ENCODE results near the gene MTCH2.

Gene MTCH2

DNA sequence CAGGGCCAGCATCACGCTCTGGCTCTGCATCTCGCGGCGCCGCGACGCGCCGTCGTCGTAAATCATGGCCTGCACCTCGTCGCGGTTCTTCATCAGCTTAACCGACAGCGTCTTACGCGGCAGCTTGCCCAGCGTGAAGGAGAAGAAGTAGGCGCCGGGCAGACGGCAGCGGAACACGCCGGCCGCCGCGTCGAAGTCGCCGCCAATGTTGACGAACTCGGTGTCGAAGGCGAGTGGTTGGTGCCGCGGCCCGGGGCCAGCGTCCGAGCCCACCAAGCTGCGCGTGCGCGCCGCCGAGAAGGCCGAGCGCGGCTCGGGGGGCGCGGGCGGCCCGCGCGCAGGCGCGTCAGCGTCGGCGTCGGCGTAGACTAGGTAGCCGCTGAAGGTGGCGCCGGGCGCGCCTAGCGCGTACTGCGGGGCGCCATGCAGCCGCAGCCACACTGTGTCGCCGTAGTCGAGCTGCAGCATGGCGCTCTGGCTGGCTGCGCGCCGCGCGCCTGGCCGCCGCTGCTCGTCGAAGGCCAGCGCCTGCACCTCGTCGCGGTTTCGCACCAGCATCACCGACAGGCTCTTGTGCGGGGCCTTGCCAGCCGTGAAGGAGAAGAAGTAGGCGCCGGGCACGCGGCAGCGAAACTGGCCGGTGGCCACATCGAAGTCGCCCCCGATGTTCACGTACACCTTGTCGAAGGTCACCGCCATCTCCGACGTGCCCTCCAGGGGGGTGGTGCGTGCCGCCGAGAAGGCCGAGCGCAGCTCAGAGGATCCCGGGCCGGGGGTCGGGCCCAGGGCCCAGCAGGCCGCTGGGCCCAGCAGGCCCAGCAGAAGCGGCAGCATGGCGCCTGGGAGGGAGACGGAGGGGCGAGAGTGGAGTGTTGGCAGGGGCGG is 52.1 kb downstream of the MTCH2 start:
- no peak for DNase-seq (ENCODE audit: low spot score)

DNA sequence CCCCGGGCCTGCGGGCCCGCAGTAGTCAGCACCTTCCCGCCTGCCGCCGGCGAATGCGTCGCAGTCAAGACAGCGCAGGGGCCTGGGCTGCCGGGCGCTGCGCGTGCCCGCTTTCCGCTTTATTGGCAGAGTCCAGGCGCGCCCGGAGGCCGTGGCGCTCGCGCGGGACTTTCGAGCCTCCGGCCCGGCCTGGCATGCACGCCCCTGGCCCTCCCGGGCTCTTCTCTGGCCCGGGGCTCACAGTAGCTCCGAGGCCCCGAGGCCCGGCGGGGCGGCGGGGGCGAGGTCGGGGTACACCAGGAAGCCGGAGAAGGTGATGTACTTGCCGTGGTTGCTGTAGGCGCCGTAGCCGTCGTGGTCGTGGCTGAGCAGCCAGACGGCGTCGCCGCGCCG is 52.8 kb downstream of the MTCH2 start:
- no peak for DNase-seq (ENCODE audit: low spot score)

DNA sequence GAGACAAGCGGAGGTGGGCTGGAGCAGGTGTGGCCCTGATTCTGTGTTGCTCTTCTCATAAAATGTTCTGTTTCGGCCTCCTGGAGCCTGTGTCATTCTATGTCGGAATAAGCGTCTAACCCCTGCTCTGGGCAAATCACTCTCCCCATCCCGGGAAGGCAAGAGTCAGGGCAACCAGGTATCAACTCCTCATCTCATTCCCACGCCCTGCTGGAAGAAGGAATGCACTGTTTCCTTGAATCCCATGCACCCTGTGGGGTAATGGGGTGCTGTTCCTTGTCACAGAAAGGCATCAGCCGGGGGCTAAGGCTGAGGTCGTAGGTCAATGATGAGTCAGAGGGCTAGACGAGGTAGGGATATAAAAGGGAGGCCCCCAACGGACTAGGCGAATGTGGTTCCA is 53.2 kb downstream of the MTCH2 start:
- DNase-seq (ENCODE audit: low spot score): no peak

DNA sequence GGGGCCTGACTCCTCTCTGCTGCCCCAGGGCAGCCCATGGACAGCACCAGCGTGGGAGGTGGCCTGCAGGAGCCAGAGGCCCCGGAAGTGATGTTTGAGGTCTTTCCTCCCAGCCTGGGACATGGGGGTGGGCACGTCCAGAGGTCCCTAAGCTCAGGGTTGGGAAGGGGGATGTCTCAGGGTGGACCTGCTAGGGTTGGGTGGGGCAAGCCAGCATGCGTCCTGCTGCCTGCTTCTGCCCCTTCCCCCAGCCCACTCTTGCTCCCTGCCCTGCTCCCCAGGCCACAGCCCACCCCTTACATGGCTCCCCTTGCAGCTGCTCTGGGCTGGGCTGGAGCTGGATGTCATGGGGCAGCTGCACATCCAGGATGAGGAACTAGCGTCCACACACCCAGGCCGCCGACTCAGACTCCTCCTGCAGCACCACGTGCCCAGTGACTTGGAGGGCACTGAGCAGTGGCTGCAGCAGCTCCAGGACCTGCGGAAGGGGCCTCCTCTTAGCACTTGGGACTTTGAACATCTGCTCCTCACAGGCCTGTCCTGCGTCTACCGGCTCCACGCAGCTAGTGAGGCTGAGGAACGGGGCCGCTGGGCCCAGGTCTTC is 54.5 kb downstream of the MTCH2 start:
- DNase-seq (ENCODE audit: low spot score): peak; percentile 78

DNA sequence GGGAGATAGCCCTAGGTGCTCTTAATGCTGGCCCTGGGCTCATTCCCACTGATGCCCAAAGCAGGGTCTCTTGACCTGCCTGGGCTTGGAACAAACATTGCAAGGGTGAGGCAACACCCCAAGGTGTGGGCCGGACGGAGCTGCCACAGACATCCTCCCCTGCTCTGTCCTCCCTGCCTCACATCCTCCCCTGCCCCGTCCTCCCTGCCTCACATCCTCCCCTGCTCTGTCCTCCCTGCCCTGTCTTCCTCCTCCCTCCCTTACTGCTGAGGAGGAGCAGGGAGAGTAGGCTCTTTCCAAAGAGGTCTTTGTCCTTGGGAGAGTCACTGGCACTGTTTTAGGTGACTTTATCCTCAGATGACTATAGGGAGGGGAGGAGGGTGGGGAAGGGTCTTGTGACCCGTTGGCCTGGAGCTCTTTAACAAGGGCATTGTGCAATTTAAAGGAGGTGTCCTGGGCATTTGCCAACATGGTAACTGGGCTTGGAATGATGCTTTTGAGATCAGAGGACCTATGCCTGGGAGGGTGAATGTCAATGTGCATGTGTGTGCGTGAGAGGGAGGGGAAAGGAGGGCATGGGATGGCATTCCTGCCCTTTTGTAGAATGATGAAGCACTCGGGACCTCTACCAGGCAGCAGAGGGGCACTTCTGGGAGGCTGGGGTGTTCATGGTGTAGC is 55.2 kb downstream of the MTCH2 start:
- DNase-seq (ENCODE audit: low spot score): no peak

DNA sequence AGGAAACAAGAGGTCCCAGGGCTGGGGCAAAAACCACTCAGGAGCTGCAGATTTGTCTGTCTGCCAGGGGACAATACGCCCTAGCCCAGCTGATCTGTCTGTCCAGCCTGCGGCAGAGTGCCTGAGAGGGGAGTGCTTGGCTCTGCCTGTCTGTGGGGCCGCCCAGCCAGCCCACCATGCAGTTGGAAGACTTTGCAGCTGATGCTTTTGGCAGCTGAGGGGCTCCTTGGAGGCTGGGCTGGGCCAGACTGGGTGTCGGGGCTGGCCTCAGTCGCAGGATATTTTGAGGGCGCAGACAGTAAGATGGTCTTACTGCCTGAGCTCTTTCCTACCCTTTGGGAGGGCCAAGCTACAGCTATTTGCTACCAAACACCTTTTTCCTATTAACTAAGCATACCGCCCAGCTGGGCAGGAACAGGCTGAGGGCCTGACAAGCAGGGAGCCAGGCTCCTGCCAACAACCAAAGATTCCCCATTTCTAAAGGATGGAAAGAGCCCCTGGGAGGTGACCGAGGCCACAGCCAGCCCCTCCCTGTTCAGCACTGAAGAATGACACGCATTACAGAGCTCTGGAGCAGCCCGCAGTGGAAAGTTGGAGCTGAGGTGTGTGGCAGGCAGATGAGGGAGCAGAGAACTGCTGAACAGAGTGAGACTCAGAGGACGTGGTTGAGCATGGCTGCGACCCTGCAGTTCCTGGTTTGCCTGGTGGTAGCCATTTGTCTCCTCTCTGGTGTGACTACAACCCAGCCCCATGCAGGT is 56.1 kb downstream of the MTCH2 start, which contains the start of gene FAM180B:
Gene FAM180B (plus strand): TSS at position 581 of the 758 bp plus-strand sequence. CDS start 91 bp downstream, at position 672.
- DNase-seq (ENCODE audit: low spot score): no peak

DNA sequence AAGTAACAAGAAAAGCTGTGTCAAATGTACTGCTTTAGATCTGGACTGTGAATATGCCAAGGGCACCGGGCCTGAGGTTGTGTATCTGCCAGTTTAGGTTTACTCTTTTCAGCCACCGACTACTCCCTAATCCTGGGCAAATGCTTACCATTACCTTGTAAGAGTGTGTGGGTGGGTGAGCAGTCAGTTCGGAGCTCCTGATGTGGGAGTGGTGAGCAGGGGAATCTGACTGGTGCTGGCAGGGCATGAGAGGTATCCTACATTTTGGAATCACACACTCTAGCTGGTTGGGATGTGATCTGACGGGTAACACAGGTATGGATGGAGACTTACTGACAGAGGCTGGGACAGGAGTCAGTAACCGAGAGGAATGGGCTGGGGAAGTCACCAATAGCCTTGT is 58.5 kb downstream of the MTCH2 start:
- no peak for DNase-seq (ENCODE audit: low spot score)

DNA sequence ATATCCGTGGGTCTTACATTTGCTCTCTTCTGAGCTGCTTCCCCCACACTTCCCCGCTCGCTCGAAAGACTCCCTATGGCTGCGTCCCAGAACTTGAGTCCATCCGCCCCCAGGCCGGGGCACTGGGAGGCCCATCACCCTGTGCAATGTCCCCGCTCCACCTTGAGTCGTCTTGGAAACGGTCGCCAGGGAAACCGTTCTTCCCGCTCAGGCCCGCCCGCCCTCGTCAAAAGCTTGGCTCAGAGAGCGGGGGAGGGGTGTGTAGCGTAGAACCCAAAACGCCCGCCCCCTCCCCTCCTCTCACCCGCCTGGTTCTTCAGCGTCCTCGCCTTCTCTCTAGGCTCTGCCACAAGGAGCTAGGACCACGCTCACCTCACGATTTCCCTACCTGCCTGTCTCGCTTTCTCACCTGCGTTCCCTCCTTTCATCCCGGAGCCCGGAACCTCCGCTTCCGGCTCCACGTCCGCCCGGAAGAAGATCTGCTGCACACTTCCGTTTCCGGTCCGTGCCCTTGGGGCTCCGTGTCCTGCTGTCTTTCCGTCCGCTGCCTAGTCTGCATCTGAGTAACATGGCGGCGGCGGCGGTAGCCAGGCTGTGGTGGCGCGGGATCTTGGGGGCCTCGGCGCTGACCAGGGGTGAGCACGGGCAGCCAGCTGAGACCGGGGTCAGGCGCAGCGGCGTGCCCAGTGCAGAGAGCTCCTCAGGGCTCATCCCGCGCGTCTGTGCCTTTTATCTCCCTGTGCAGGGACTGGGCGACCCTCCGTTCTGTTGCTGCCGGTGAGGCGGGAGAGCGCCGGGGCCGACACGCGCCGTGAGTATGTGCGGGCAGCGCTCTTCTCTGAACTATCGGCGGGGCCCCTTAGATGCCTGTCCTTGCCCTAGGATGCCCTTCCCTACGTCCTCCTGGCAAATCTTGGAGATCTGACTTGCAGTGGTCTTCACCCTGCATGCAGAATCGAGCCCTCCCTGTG is 63.5 kb downstream of the MTCH2 start, which contains the start of the genes KBTBD4 and NDUFS3:
Gene KBTBD4 (minus strand): TSS at position 447 of the 971 bp plus-strand sequence. CDS start 19 bp downstream, at position 428.
Gene NDUFS3 (plus strand): TSS at position 551 of the 971 bp plus-strand sequence. CDS start 18 bp downstream, at position 569.
- DNase-seq (ENCODE audit: low spot score): peak; percentile 94

DNA sequence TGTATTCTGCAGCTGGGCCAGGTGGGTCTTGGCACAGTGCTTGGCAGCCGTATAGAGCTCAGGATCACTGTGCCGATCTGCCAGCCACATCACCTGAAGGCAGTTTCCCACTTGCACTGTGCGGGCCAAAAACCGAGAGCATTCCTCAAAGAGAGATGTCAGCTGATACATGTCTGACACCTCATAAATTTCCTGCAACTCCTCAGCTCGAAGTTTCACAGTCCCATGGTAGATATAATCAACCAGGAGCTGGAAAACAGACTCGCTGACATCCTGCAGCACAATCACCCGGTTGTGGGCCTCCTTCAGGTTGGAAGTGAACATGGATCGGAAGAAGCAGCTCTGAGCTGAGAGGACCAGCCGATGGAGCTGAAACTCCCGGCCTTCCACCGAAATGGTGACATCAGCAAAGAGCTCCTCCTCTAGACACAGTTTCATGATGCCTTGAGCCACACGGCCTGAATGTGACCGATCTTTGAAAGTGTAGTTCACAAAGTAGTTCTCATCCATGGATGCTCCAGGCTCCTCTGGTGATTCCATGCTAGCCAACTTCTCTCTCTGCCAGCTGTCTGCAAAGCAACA is 64.8 kb downstream of the MTCH2 start:
- peak; percentile 27 for DNase-seq (ENCODE audit: low spot score)

DNA sequence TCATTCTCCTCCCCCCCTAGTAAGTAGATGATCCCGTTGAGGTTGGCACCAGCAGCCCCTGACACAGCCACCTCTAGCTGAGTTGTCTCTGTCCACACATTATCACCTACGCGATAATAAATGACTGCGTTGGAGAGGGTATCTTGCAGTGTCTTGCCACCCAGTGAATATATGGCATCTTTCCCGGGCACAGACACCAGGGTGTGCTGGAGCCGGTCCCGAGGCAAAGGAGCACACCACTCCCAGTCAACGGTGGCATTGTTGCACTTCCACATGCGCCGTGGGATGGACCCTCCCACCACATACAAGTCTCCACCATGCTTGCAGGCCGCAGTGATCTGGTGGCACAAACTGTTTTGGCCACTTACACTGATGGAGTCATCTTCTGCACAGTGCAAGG is 69.0 kb downstream of the MTCH2 start:
- peak; percentile 70 for DNase-seq (ENCODE audit: low spot score)

DNA sequence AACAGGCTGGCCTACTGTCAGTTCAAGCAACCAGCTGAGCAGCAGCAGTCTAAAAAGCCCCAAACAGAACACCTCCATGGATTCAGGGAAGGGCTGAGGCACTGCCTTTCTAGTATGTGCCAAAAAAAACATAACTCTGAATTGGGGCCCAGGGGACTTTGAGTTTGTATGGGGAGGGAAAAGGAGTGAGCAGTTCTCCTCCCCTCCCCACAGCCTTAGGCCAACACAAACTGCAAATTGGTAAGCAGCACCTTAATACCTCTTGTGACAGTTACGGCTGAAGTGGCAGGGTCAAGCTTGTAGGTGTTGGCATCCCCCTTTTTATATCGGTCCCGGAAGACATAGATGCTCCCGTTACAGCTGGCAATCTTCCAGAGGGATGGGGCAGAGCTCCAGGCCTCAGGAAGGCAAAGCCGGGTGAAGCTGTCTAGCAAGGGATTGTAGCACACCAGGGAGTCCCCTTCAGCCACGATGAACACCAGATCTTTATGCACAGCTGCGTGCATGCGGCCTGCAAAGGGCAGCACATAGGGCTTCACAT is 69.6 kb downstream of the MTCH2 start:
- DNase-seq (ENCODE audit: low spot score): no peak

DNA sequence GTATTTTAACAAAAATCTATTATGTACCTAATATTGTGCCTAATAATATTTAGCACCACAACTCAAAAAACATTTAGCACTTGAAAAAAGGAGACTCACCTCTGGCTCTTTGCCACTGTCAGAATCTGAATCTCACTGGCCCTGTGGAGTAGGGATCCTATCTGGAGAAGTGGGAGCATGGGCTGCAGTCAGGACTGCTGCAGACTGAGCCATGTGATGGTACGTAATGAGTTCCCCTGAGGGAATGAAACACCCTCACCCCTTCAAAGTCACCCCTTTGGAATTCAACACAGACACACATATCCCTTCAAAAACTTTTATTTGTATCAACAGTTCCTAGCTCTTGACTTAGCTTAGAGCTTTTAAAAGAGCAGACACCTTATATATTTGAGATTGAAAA is 70.5 kb downstream of the MTCH2 start:
- no peak for DNase-seq (ENCODE audit: low spot score)

DNA sequence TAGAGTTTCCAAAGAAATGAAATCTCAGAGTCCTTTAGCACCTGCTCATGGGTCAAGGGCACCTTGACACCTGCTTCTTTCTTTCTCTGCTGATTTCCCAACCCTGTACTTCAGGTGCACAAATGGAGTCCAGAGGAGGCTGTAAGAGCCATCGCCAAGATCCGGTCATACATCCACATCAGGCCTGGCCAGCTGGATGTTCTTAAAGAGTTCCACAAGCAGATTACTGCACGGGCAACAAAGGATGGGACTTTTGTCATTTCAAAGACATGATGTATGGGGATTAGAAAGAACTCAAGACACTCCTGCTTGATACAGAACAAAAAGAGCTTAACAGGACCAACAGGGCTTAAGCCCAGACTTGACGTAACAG is 71.0 kb downstream of the MTCH2 start:
- DNase-seq (ENCODE audit: low spot score): no peak

DNA sequence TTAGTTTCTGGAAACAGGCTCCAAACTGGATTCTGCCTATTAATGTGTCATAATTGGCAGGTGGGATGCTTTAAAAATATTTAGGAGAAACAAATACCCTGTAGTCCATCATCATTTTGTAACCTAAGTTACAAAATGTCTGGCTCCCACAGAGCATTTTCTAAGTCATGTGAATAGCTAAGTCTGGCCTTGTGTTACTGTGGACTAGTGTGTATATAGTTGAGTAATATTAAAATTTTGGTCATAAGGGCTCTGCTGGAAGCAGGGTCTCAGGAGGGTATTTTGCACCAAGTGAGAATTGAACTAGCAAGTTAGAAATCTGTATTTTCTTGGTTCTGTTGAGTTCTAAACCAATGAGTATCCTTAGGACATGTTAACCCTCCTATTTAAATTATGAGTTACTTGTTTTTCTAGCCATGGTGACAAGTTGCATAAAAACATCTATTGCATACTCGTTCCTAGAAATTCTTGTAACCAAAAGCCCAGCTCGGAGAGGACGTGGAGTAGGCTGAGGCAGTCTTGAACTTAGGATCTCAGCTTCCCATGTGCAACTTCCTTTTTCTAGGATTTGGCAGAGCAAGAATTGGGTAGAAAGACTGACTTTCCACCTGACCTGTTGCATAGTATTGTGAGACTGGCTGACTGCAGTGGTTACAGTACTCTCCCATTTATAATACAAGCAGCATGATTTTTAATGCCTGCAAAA is 71.6 kb downstream of the MTCH2 start:
- DNase-seq (ENCODE audit: low spot score): no peak

DNA sequence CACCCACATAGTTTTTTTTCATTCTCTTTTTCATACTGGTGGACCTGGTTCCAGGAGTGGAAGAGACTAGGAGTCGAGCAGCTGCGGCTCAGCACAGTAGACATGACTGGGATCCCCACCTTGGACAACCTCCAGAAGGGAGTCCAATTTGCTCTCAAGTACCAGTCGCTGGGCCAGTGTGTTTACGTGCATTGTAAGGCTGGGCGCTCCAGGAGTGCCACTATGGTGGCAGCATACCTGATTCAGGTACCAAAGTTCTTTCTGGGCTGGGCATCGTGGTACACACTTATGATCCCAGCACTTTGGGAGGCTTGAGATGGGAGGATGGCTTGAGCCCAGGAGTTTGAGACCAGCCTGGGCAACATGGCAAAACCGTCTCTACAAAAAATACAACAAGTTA is 72.7 kb downstream of the MTCH2 start:
- DNase-seq (ENCODE audit: low spot score): no peak
